Measurements from ENCODE around the gene MAP2K5.

Gene MAP2K5

GRCh38 chr15:67691450-67691849 lies 148.9 kb downstream of the MAP2K5 start:
- TF ChIP-seq, protein P1, sequence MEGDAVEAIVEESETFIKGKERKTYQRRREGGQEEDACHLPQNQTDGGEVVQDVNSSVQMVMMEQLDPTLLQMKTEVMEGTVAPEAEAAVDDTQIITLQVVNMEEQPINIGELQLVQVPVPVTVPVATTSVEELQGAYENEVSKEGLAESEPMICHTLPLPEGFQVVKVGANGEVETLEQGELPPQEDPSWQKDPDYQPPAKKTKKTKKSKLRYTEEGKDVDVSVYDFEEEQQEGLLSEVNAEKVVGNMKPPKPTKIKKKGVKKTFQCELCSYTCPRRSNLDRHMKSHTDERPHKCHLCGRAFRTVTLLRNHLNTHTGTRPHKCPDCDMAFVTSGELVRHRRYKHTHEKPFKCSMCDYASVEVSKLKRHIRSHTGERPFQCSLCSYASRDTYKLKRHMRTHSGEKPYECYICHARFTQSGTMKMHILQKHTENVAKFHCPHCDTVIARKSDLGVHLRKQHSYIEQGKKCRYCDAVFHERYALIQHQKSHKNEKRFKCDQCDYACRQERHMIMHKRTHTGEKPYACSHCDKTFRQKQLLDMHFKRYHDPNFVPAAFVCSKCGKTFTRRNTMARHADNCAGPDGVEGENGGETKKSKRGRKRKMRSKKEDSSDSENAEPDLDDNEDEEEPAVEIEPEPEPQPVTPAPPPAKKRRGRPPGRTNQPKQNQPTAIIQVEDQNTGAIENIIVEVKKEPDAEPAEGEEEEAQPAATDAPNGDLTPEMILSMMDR (conservative IDR thresholded peaks at IDR 0.05): no peak
- TF ChIP-seq ZFX (IDR thresholded peaks at IDR 0.05): no peak
- no peak overlapping the region for H3K27ac ChIP-seq

- TF ChIP-seq, protein P1 (conservative IDR thresholded peaks at IDR 0.05): no peak
- TF ChIP-seq ZFX (IDR thresholded peaks at IDR 0.05): no peak
- no peak overlapping the region for H3K27ac ChIP-seq
Observed at GRCh38 chr15:67692573-67692972, 150.1 kb downstream of the MAP2K5 start.

- TF ChIP-seq ZFX (IDR thresholded peaks at IDR 0.05): no peak
- TF ChIP-seq, protein P1 (conservative IDR thresholded peaks at IDR 0.05): no peak
- H3K27ac ChIP-seq: no peak overlapping the region
Observed at GRCh38 chr15:67696087-67696486, 153.6 kb downstream of the MAP2K5 start.

DNA sequence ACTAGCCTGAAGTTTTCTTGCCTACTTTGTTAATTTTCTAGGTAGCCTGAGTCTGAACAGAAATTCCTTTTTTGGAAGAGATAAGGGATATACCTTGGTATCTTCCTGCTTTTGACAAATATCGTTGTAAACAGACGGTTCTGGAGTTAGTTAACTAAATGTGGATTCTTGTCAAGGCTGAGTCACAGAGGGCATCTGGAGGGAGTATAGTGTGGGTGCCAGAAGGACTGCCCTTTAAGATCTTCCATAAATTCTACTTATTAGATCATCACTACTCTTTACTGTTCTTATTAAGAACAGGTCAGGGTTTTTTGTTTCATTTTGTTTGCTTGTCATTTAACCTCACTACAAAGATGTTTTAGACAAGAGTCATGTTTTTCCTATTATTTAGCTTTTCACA lies 157.5 kb downstream of the MAP2K5 start:
- TF ChIP-seq ZFX (IDR thresholded peaks at IDR 0.05): no peak
- TF ChIP-seq, protein P1 (conservative IDR thresholded peaks at IDR 0.05): no peak

GRCh38 chr15:67701669-67702068 lies 159.2 kb downstream of the MAP2K5 start:
- no peak overlapping the region for H3K27ac ChIP-seq
- TF ChIP-seq, protein P1 (conservative IDR thresholded peaks at IDR 0.05): no peak
- no peak for TF ChIP-seq ZFX (IDR thresholded peaks at IDR 0.05)

More for the DNA sequence above, 157.5 kb downstream of the MAP2K5 start:
- no peak overlapping the region for H3K27ac ChIP-seq

- no peak overlapping the region for H3K27ac ChIP-seq
- TF ChIP-seq ZFX (IDR thresholded peaks at IDR 0.05): no peak
- TF ChIP-seq, protein P1 (conservative IDR thresholded peaks at IDR 0.05): no peak
Observed at GRCh38 chr15:67707520-67708283, 165.2 kb downstream of the MAP2K5 start.

- H3K27ac ChIP-seq: no peak overlapping the region
- TF ChIP-seq, protein P1 (conservative IDR thresholded peaks at IDR 0.05): no peak
- TF ChIP-seq ZFX (IDR thresholded peaks at IDR 0.05): no peak
Observed at GRCh38 chr15:67708500-67708899, 166.0 kb downstream of the MAP2K5 start.
